OCI-LY1 (cell line): ENCODE data around the gene TMEM119.

ENCODE experiments used
- H2AFZ ChIP-seq: fragments of 200-600 bp; sonication (generic), shearing (Covaris generic); 2 replicates; pipeline ENCODE4 v1.6.0; 2014; ENCODE audit warnings: antibody characterized with exemption, mild to moderate bottlenecking, low read length
- H3F3A ChIP-seq: fragments of 200-600 bp; sonication (generic), shearing (Covaris generic); 2 replicates; pipeline ENCODE4 v1.6.0; 2014; ENCODE audit warnings: mild to moderate bottlenecking, antibody characterized with exemption, low read length, moderate library complexity; ENCODE audit not compliant: insufficient read depth
- H3K27ac ChIP-seq: fragments of 200-600 bp; sonication (generic); 2 replicates; pipeline ENCODE4 v1.5.1; 2014; ENCODE audit warnings: low read length, mixed run types, mild to moderate bottlenecking, low read depth; ENCODE audit not compliant: poor library complexity, severe bottlenecking
- H3K27me3 ChIP-seq: fragments of 200-600 bp; sonication (generic); 2 replicates; pipeline ENCODE4 v1.6.0; 2014; ENCODE audit warnings: antibody characterized with exemption, mild to moderate bottlenecking, low read length, moderate library complexity; ENCODE audit not compliant: insufficient read depth
- H3K36me3 ChIP-seq: fragments of 200-600 bp; sonication (generic); 2 replicates; pipeline ENCODE4 v1.6.1; 2014; ENCODE audit warnings: mild to moderate bottlenecking, antibody characterized with exemption, low read length, moderate library complexity, mixed read lengths; ENCODE audit not compliant: insufficient read depth
- H3K4me1 ChIP-seq: fragments of 200-600 bp; sonication (generic); 2 replicates; pipeline ENCODE4 v1.5.1; 2014; ENCODE audit warnings: mild to moderate bottlenecking, low read length, moderate library complexity; ENCODE audit not compliant: insufficient read depth, severe bottlenecking
- H3K4me2 ChIP-seq: fragments of 200-600 bp; sonication (generic), shearing (Covaris generic); 2 replicates; pipeline ENCODE4 v1.6.1; 2014; ENCODE audit warnings: low read length
- H3K4me3 ChIP-seq: fragments of 200-600 bp; sonication (generic); 2 replicates; pipeline ENCODE4 v1.5.1; 2014; ENCODE audit warnings: low read length, low read depth, mild to moderate bottlenecking, mixed read lengths; ENCODE audit not compliant: poor library complexity, severe bottlenecking
- H3K79me2 ChIP-seq: fragments of 200-600 bp; shearing (Covaris generic); 2 replicates; pipeline ENCODE4 v1.6.1; 2016; ENCODE audit warnings: mixed run types, low read length, mixed read lengths; ENCODE audit not compliant: insufficient read depth
- H3K9ac ChIP-seq: fragments of 200-600 bp; sonication (generic), shearing (Covaris generic); 2 replicates; pipeline ENCODE4 v1.6.1; 2014; ENCODE audit warnings: mild to moderate bottlenecking, low read length, mixed read lengths
- H3K9me2 ChIP-seq: fragments of 200-600 bp; sonication (generic), shearing (Covaris generic); 2 replicates; pipeline ENCODE4 v1.6.1; 2014; ENCODE audit warnings: low read depth, mild to moderate bottlenecking, low read length, mixed read lengths
- H3K9me3 ChIP-seq: fragments of 200-600 bp; shearing (Covaris generic); 2 replicates; pipeline ENCODE4 v1.6.1; 2014; ENCODE audit warnings: low read length, mixed read lengths
- H4K20me1 ChIP-seq: fragments of 200-600 bp; sonication (generic), shearing (Covaris generic); 2 replicates; pipeline ENCODE4 v1.6.0; 2016; ENCODE audit warnings: mild to moderate bottlenecking, low read length; ENCODE audit not compliant: insufficient read depth
- EZH2 ChIP-seq: fragments of 200-600 bp; sonication (generic), shearing (Covaris generic); IDR thresholded peaks from 2 replicates; pipeline ENCODE4 v1.8.0; 2017; ENCODE audit warnings: borderline replicate concordance, mixed run types, mild to moderate bottlenecking, antibody characterized with exemption, low read length, moderate library complexity, mixed read lengths
- TF ChIP-seq, protein P1 (sequence below): fragments of 200-600 bp; sonication (generic), shearing (Covaris generic); IDR thresholded peaks from 2 replicates; pipeline ENCODE4 v1.5.1; 2017; ENCODE audit warnings: mild to moderate bottlenecking, antibody characterized with exemption, low read length, moderate library complexity, mixed read lengths

The TMEM119 gene

DNA sequence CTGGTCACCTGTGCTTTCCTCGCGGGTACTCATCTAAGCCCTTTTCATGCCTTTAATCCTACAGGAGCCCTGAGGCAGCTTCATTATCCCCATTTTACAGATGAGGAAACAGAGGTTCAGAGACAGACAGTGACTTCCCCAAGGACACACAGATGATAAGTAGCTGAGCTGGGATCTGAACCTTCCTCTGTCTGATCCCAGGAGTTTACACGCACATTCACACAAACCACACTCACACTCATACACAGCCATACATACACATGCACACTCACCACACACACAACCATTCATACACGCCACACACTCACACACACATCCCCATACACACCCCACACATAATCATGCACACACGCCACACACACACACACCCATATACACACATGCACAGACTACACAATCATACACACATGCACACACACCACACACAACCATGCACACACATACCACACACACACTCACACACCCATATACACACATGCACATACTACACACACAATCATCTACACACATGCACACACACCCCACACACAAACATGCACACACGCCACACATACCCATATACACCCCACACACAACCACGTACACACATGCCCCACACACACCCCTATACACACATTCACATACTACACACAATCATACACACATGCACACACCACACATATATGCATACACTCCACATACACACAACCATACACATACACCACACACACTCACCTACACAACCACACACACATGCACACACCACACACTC is 2.7 kb downstream of the TMEM119 start:
- Histone ChIP-seq H3K9ac (no peak overlapping the region), H3K27ac (no peak overlapping the region), H3K4me2 (no peak overlapping the region), H3K9me3 (no peaks in the 10 kb centered on the region), H3K27me3 (no peaks in the 10 kb centered on the region), H3K36me3 (no peaks in the 10 kb centered on the region), H3K4me1 (no peaks in the 10 kb centered on the region), H3K79me2 (no peaks in the 10 kb centered on the region), H3K9me2 (no peaks in the 10 kb centered on the region), H3F3A (no peaks in the 10 kb centered on the region), H3K4me3 (no peak overlapping the region), H4K20me1 (no peaks in the 10 kb centered on the region), H2AFZ (no peak overlapping the region)
- TF ChIP-seq, protein P1, sequence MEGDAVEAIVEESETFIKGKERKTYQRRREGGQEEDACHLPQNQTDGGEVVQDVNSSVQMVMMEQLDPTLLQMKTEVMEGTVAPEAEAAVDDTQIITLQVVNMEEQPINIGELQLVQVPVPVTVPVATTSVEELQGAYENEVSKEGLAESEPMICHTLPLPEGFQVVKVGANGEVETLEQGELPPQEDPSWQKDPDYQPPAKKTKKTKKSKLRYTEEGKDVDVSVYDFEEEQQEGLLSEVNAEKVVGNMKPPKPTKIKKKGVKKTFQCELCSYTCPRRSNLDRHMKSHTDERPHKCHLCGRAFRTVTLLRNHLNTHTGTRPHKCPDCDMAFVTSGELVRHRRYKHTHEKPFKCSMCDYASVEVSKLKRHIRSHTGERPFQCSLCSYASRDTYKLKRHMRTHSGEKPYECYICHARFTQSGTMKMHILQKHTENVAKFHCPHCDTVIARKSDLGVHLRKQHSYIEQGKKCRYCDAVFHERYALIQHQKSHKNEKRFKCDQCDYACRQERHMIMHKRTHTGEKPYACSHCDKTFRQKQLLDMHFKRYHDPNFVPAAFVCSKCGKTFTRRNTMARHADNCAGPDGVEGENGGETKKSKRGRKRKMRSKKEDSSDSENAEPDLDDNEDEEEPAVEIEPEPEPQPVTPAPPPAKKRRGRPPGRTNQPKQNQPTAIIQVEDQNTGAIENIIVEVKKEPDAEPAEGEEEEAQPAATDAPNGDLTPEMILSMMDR, result no peak
- TF ChIP-seq EZH2, result no peak

DNA sequence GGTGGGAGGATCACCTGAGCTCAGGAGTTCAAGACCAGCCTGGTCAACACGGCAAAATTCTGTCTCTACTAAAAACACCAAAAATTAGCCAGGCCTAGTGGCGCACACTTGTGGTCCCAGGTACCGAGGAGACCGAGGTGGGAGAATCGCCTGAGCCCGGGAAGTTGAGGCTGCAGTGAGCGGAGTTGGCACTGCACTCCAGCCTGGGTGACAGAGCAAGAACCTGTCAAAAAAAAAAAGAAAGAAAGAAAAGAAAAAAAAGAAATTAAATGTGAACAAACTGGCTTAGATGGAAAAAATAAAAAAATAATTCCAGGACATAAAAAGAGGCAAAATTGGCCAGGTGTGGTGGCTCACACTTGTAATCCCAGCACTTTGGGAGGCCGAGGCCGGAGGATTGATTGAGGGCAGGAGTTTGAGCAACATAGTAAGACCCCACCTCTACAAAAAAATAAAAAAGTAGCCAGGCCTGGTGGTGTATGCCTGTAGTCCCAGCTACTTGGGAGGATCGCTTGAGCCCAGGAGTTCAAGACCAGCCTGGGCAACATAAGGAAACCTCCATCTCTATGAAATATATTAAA is 3.5 kb downstream of the TMEM119 start:
- Histone ChIP-seq H3K36me3 (no peaks in the 10 kb centered on the region), H3K9me2 (no peaks in the 10 kb centered on the region), H3K79me2 (no peaks in the 10 kb centered on the region), H3K4me2 (no peak overlapping the region), H3K4me3 (no peak overlapping the region), H3F3A (no peaks in the 10 kb centered on the region), H3K27ac (no peak overlapping the region), H3K27me3 (no peaks in the 10 kb centered on the region), H3K9ac (no peak overlapping the region), H3K9me3 (no peaks in the 10 kb centered on the region), H4K20me1 (no peaks in the 10 kb centered on the region), H3K4me1 (no peaks in the 10 kb centered on the region), H2AFZ (no peak overlapping the region)
- TF ChIP-seq, protein P1, result no peak
- no peak for TF ChIP-seq EZH2

DNA sequence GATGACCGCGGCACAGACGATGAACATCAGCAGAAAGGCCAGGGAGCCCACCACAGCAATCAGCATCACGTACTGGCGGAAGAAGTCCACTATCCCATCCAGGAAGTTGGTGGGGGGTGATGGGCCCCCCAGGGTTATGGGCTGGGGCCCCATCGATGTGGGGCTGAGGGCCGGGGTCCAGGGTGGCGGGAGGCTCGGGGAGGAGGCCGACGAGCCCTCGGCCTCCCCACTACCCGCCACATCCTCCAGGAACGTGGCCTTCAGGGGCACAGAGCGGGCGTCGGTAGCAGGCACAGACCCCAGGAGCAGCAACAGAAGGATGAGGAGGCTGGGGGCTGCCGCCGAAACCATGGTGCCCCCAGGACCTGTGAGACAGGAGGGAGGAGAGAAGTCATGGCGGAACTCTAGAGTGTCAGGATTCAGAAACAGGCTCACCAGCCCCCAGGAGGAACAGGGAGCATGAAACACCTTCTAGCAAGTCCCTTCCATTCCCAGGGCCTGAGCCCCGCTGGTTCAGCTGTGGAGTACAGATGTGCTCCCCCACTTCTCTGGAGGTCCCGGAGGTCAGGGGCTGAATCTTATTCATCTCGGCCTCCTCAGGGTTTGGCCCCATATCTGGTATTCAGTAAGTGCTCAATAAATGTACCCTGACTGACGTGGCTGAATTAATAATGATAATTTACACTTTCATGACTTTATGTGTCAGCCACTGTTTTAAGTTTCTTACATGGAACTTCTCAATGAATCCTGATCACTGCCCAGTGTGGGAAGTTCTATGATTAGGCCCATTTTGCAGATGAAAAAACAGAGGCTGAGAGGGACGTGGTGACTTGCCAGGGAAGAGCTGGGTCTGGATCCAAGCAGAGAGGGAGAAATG is 5.6 kb downstream of the TMEM119 start:
- Histone ChIP-seq H3K9me3 (no peaks in the 10 kb centered on the region), H2AFZ (no peak overlapping the region), H3K4me3 (no peak overlapping the region), H3F3A (no peaks in the 10 kb centered on the region), H3K9me2 (no peaks in the 10 kb centered on the region), H3K27me3 (no peaks in the 10 kb centered on the region), H3K4me1 (no peaks in the 10 kb centered on the region), H3K79me2 (no peaks in the 10 kb centered on the region), H3K36me3 (no peaks in the 10 kb centered on the region), H3K9ac (no peak overlapping the region), H3K4me2 (no peak overlapping the region), H3K27ac (no peak overlapping the region), H4K20me1 (no peaks in the 10 kb centered on the region)
- TF ChIP-seq, protein P1, result no peak
- TF ChIP-seq EZH2, result no peak
